ENCODE results near the gene RASIP1. TPM values are rescaled to one million over a fixed set of nuclear protein-coding genes. Genes with fewer than 3 reads are reported as not detected.
A peak's percentile ranks its signal among the peaks of the same experiment; 100 is the strongest.

The RASIP1 gene
- total RNA-seq, 2 donors from 2014 or later: 3.4 to 5.2 TPM

DNA sequence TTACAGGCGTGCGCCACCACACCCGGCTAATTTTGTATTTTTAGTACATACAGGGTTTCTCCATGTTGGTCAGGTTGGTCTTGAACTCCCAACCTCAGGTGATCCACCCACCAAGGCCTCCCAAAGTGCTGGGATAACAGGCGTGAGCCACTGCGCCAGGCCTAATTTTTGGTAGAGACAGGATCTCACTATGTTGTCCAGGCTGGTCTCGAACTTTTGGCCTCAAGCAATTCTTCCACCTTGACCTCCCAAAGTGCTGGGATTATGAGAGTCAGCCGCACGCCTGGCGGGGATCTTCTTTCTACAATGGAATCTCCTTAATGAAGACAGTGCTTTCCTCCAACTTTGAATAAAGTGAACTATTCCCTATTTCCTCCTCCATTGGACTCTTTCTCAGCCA is 5.8 kb downstream of the RASIP1 start:
- H3K27me3 Mint-ChIP-seq (ENCODE audit: insufficient read depth): peaks cover 35% of the 10 kb centered on the region
- H3K9ac ChIP-seq (ENCODE audit: extremely low read depth, low read length, poor library complexity, severe bottlenecking): no peak overlapping the region
- H3K4me3 ChIP-seq (ENCODE audit: low read length): peak overlapping the region; percentile 74
- H3K27ac Mint-ChIP-seq: no peak overlapping the region
- WGBS, 2 experiments (ENCODE audit: insufficient coverage in 1 of 2, insufficient read length in 1 of 2): 89 to 94% methylated on average over 6 to 9 of the region's 9 CpGs
- H3K27ac ChIP-seq (ENCODE audit: low read depth, low read length): no peak overlapping the region
- H3K9me3 Mint-ChIP-seq: no peaks in the 10 kb centered on the region
- no peaks in the 10 kb centered on the region for H3K4me1 ChIP-seq (ENCODE audit: control insufficient read depth, insufficient read depth, low read length)
- H3K9me3 ChIP-seq (ENCODE audit: control insufficient read depth, low read length): no peaks in the 10 kb centered on the region
- peaks cover 3% of the 10 kb centered on the region for H3K4me1 Mint-ChIP-seq
- TF ChIP-seq, protein P1, sequence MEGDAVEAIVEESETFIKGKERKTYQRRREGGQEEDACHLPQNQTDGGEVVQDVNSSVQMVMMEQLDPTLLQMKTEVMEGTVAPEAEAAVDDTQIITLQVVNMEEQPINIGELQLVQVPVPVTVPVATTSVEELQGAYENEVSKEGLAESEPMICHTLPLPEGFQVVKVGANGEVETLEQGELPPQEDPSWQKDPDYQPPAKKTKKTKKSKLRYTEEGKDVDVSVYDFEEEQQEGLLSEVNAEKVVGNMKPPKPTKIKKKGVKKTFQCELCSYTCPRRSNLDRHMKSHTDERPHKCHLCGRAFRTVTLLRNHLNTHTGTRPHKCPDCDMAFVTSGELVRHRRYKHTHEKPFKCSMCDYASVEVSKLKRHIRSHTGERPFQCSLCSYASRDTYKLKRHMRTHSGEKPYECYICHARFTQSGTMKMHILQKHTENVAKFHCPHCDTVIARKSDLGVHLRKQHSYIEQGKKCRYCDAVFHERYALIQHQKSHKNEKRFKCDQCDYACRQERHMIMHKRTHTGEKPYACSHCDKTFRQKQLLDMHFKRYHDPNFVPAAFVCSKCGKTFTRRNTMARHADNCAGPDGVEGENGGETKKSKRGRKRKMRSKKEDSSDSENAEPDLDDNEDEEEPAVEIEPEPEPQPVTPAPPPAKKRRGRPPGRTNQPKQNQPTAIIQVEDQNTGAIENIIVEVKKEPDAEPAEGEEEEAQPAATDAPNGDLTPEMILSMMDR (conservative IDR thresholded peaks at IDR 0.05): no peak
- H3K27me3 ChIP-seq (ENCODE audit: control insufficient read depth, insufficient read depth, low read length, poor library complexity, severe bottlenecking): peaks cover 7% of the 10 kb centered on the region
- H3K36me3 ChIP-seq (ENCODE audit: control insufficient read depth, insufficient read depth, low read length): no peaks in the 10 kb centered on the region
- H3K36me3 Mint-ChIP-seq (ENCODE audit: low read depth): peaks cover 2% of the 10 kb centered on the region
- no peak for DNase-seq
- H3K4me3 Mint-ChIP-seq: peak overlapping the region; percentile 63

DNA sequence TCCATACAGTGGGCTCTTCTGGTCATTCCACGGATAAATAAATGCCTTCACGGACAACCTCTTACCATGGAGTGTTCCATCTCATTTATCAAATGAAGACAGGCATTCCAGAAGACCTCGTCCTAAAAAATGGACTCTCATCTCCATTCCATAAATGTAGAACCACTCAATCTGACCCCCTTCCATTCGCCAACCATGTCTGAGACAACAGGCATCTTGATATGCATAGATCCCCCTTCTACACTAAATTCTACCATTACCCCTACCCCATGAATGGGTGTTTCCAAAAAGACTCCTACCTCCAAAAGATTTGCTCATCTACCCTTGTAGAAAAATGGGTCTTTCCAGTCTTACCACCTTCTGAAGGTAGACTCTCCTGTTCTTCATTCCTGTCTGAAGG is 9.0 kb downstream of the RASIP1 start:
- Mint-ChIP-seq H3K27me3 (ENCODE audit: insufficient read depth) (peaks cover 38% of the 10 kb centered on the region), H3K4me3 (no peak overlapping the region), H3K4me1 (no peaks in the 10 kb centered on the region), H3K27ac (no peak overlapping the region), H3K36me3 (ENCODE audit: low read depth) (peaks cover 3% of the 10 kb centered on the region), H3K9me3 (no peaks in the 10 kb centered on the region)
- no peaks in the 10 kb centered on the region for H3K9me3 ChIP-seq (ENCODE audit: control insufficient read depth, low read length)
- no peaks in the 10 kb centered on the region for H3K27me3 ChIP-seq (ENCODE audit: control insufficient read depth, insufficient read depth, low read length, poor library complexity, severe bottlenecking)
- TF ChIP-seq, protein P1 (conservative IDR thresholded peaks at IDR 0.05): no peak
- no peaks in the 10 kb centered on the region for H3K36me3 ChIP-seq (ENCODE audit: control insufficient read depth, insufficient read depth, low read length)
- H3K4me1 ChIP-seq (ENCODE audit: control insufficient read depth, insufficient read depth, low read length): no peaks in the 10 kb centered on the region
- H3K9ac ChIP-seq (ENCODE audit: extremely low read depth, low read length, poor library complexity, severe bottlenecking): no peak overlapping the region
- no peak overlapping the region for H3K27ac ChIP-seq (ENCODE audit: low read depth, low read length)
- no peak overlapping the region for H3K4me3 ChIP-seq (ENCODE audit: low read length)
- DNase-seq: no peak
- 85 to 91% methylated on average over 4 of the region's 4 CpGs for WGBS, 2 experiments (ENCODE audit: insufficient coverage in 1 of 2, insufficient read length in 1 of 2)

DNA sequence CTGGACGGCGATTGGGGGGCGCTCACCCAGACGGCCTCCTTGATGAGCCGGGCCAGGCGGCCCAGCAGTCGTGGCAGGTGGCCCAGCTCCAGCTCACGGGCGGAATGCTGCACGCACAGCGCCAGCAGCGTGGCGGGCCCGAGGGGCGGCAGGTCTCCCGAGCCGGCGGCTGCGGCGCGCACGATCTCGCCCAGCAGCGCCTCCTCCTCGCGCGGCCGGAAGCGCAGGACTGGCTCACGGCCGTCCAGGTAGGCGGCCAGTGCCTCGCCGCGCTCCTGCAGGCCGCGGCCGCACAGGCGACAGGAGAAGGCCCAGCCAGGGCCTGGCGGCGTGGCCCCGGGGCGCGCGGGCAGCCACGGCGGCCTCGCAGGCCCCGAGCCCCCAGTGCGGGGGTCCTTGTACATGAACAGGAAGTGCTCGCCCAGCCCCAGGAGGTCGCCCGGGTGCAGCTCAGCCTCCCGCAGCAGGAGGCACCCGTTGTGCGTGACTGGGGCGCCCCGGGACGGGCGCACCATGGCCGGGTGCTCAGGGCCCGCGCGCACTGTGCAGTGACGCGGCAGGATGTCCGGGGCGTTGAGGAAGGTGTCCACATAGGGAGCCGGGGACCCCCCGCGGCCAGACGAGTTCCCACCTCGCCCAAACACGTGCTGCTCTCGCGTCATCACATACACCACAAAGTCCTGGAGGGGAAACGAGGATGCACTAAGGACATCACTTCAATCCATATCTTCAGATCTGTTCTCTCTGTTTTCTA is 11.3 kb downstream of the RASIP1 start:
- H3K27me3 ChIP-seq (ENCODE audit: control insufficient read depth, insufficient read depth, low read length, poor library complexity, severe bottlenecking): no peaks in the 10 kb centered on the region
- DNase-seq: peak; percentile 81
- no peak overlapping the region for H3K4me3 ChIP-seq (ENCODE audit: low read length)
- TF ChIP-seq, protein P1 (conservative IDR thresholded peaks at IDR 0.05): peak; percentile 54
- Mint-ChIP-seq H3K36me3 (ENCODE audit: low read depth) (peaks cover 3% of the 10 kb centered on the region), H3K4me3 (peak overlapping the region; percentile 23), H3K9me3 (no peaks in the 10 kb centered on the region), H3K27me3 (ENCODE audit: insufficient read depth) (peaks cover 34% of the 10 kb centered on the region), H3K4me1 (peaks cover 1% of the 10 kb centered on the region), H3K27ac (no peak overlapping the region)
- H3K36me3 ChIP-seq (ENCODE audit: control insufficient read depth, insufficient read depth, low read length): no peaks in the 10 kb centered on the region
- H3K27ac ChIP-seq (ENCODE audit: low read depth, low read length): no peak overlapping the region
- WGBS, 2 experiments (ENCODE audit: insufficient coverage in 1 of 2, insufficient read length in 1 of 2): 95 to 96% methylated on average over 56 to 77 of the region's 77 CpGs
- no peaks in the 10 kb centered on the region for H3K9me3 ChIP-seq (ENCODE audit: control insufficient read depth, low read length)
- H3K9ac ChIP-seq (ENCODE audit: extremely low read depth, low read length, poor library complexity, severe bottlenecking): no peak overlapping the region
- H3K4me1 ChIP-seq (ENCODE audit: control insufficient read depth, insufficient read depth, low read length): no peaks in the 10 kb centered on the region
